HCT116 (cell line): ENCODE results near the gene TMEM129. TPM values are rescaled to one million over a fixed set of nuclear protein-coding genes. Genes with fewer than 3 reads are reported as not detected.

Experiments used
- ATAC-seq: fragments of 200-7000 bp; cut with Tn5 transposase; 2 replicates; pipeline ENCODE4 v1.9.1; 2020; ENCODE audit warnings: mild to moderate bottlenecking, moderate library complexity
- BruUV-seq: library from RNA; stranded (reverse); fragments of 400-500 nt; replicated peaks from 2 replicates; lab custom pipeline; 2021; lab: Mats Ljungman, UMichigan
- CTCF ChIA-PET: fragments of 300-600 bp; sonication (Branson Sonifier 250); formaldehyde crosslinking; loops from one replicate; lab custom pipeline; 2021; ENCODE audit warnings: antibody characterized with exemption; lab: Charles Lee
- POLR2A ChIA-PET: fragments of 300-600, 350-600 bp; sonication (Branson Sonifier 250); formaldehyde crosslinking; loops from one replicate; lab custom pipeline; 2021; ENCODE audit warnings: antibody characterized with exemption; lab: Charles Lee
- RAD21 ChIA-PET, 2 experiments: fragments of 300-600 bp; sonication (Branson Sonifier 250); formaldehyde crosslinking; loops; one replicate each; lab custom pipeline; 2023; ENCODE audit warnings: low total read pairs in 2 of 2; ENCODE audit not compliant: uncharacterized antibody in 2 of 2, unreplicated experiment in 2 of 2, low non-redundant PET in 1 of 2; lab: Charles Lee
- DNase-seq: peaks from one replicate; pipeline ENCODE4 v3.0.0-alpha.2; 2010; ENCODE audit warnings: low read depth, low spot score
- H2AFZ ChIP-seq: fragments of 200-600 bp; shearing (Covaris generic), sonication (generic); 2 replicates; pipeline ENCODE4 v1.6.1; 2017; ENCODE audit warnings: low read depth, mixed run types, mixed read lengths, antibody characterized with exemption, low read length; ENCODE audit not compliant: poor library complexity, severe bottlenecking
- H3K27ac ChIP-seq: 2 replicates; pipeline ENCODE4 v1.5.1; 2012; ENCODE audit warnings: low read depth, low read length
- H3K27me3 ChIP-seq: fragments of 200-600 bp; sonication (generic); 2 replicates; pipeline ENCODE4 v1.6.1; 2016; ENCODE audit warnings: mixed run types, low read length, mixed read lengths; ENCODE audit not compliant: insufficient read depth
- H3K36me3 ChIP-seq, 2 experiments: fragments of 200-500 bp in 1 of 2; fragments of 200-600 bp in 1 of 2; sonication (Bioruptor generic) in 1 of 2; sonication (generic) in 1 of 2; 2 replicates each; pipeline versions ENCODE4 v1.5.1 to v1.6.1; 2014 to 2016; ENCODE audit warnings: low read length in 2 of 2, inconsistent platforms in 1 of 2, mixed read lengths in 1 of 2, mixed run types in 1 of 2; ENCODE audit not compliant: insufficient read depth in 2 of 2, control insufficient read depth in 1 of 2
- H3K4me1 ChIP-seq, 2 experiments: fragments of 200-600 bp in 1 of 2; sonication (generic) in 1 of 2; 2 replicates each; pipeline versions ENCODE4 v1.5.1 to v1.6.1; 2012 to 2017; ENCODE audit warnings: low read length in 2 of 2, inconsistent platforms in 1 of 2, mild to moderate bottlenecking in 1 of 2, mixed read lengths in 1 of 2, mixed run types in 1 of 2, moderate library complexity in 1 of 2; ENCODE audit not compliant: insufficient read depth in 2 of 2, control insufficient read depth in 1 of 2
- H3K4me2 ChIP-seq: fragments of 200-600 bp; sonication (generic); 2 replicates; pipeline ENCODE4 v1.6.1; 2017; ENCODE audit warnings: mixed run types, low read length, mixed read lengths
- H3K4me3 ChIP-seq, 2 experiments: fragments of 200-600 bp in 1 of 2; sonication (generic) in 1 of 2; replicated peaks in 1 of 2; 2 replicates each; pipeline ENCODE4 v1.5.1; 2011 to 2016; ENCODE audit warnings: low read length in 2 of 2, control low read depth in 1 of 2, low read depth in 1 of 2, mild to moderate bottlenecking in 1 of 2, mixed read lengths in 1 of 2, mixed run types in 1 of 2
- H3K79me2 ChIP-seq: fragments of 200-600 bp; sonication (generic); 2 replicates; pipeline ENCODE4 v1.6.1; 2017; ENCODE audit warnings: mild to moderate bottlenecking, mixed run types, low read length, moderate library complexity, mixed read lengths; ENCODE audit not compliant: insufficient read depth
- H3K9ac ChIP-seq: fragments of 200-600 bp; sonication (generic); 2 replicates; pipeline ENCODE4 v1.6.1; 2016; ENCODE audit warnings: low read length, mixed read lengths
- H3K9me2 ChIP-seq: fragments of 200-600 bp; sonication (generic), shearing (Covaris generic); 2 replicates; pipeline ENCODE4 v1.6.1; 2017; ENCODE audit warnings: mixed run types, mild to moderate bottlenecking, moderate library complexity; ENCODE audit not compliant: insufficient read depth
- H3K9me3 ChIP-seq, 2 experiments: fragments of 200-500 bp in 1 of 2; fragments of 200-600 bp in 1 of 2; sonication (Bioruptor generic) in 1 of 2; sonication (generic) in 1 of 2; 2 replicates each; pipeline ENCODE4 v1.6.1; 2014 to 2017; ENCODE audit warnings: low read length in 2 of 2, mixed read lengths in 2 of 2, inconsistent platforms in 1 of 2, low read depth in 1 of 2, mild to moderate bottlenecking in 1 of 2, mixed run types in 1 of 2, moderate library complexity in 1 of 2; ENCODE audit not compliant: control insufficient read depth in 1 of 2, insufficient read depth in 1 of 2
- H4K20me1 ChIP-seq: fragments of 200-600 bp; sonication (generic), shearing (Covaris generic); 2 replicates; pipeline ENCODE4 v1.6.1; 2017; ENCODE audit warnings: mixed run types, mild to moderate bottlenecking, moderate library complexity; ENCODE audit not compliant: insufficient read depth
- CBX3 ChIP-seq: IDR thresholded peaks from 2 replicates; pipeline ENCODE4 v1.6.1; 2012; ENCODE audit warnings: low read depth
- ELF1 ChIP-seq: IDR thresholded peaks from 2 replicates; pipeline ENCODE4 v1.6.1; 2012; ENCODE audit warnings: low read depth, borderline replicate concordance
- EZH2 ChIP-seq: fragments of 200-600 bp; sonication (generic); IDR thresholded peaks from 2 replicates; pipeline ENCODE4 v1.6.1; 2017; ENCODE audit warnings: antibody characterized with exemption, mixed run types
- EZH2phosphoT487 ChIP-seq: fragments of 200-600 bp; IDR thresholded peaks from 2 replicates; pipeline ENCODE4 v1.6.1; 2018; ENCODE audit warnings: antibody characterized with exemption, borderline replicate concordance
- FOSL1 ChIP-seq: IDR thresholded peaks from 2 replicates; pipeline ENCODE4 v1.6.1; 2012; ENCODE audit warnings: low read depth
- POLR2A ChIP-seq: IDR thresholded peaks from 2 replicates; pipeline ENCODE4 v1.7.0; 2011; ENCODE audit warnings: borderline replicate concordance; ENCODE audit not compliant: insufficient read depth, insufficient read length; ENCODE audit errors: extremely low read depth
- RAD21 ChIP-seq: IDR thresholded peaks from 2 replicates; pipeline ENCODE4 v1.6.1; 2012; ENCODE audit warnings: low read depth, mild to moderate bottlenecking
- SP1 ChIP-seq: IDR thresholded peaks from 2 replicates; pipeline ENCODE4 v1.6.1; 2012; ENCODE audit warnings: low read depth
- TCF7L2 ChIP-seq: IDR thresholded peaks from 2 replicates; pipeline ENCODE4 v1.7.0; 2011; ENCODE audit warnings: borderline replicate concordance, inconsistent platforms; ENCODE audit not compliant: insufficient read depth, insufficient read length; ENCODE audit errors: extremely low read depth
- YY1 ChIP-seq: IDR thresholded peaks from 2 replicates; pipeline ENCODE4 v1.6.1; 2011; ENCODE audit warnings: low read length, low read depth, moderate library complexity, mild to moderate bottlenecking; ENCODE audit not compliant: insufficient replicate concordance; ENCODE audit errors: extremely low read depth
- intact Hi-C: fragments of 100-400 bp; cut with micrococcal nuclease; formaldehyde crosslinking; loops from 2 replicates; pipeline ENCODE4 v1.10.0; 2022
- total RNA-seq: library from RNA; stranded (reverse); gene quantifications from one replicate; pipeline ENCODE4 v1.2.1, GENCODE V29; 2021; ENCODE audit not compliant: unreplicated experiment
- TF ChIP-seq, protein P1 (sequence below): IDR thresholded peaks from 2 replicates; pipeline ENCODE4 v1.6.1; 2012; ENCODE audit warnings: low read depth
- TF ChIP-seq, protein P2 (sequence below): IDR thresholded peaks from 2 replicates; pipeline ENCODE4 v1.6.1; 2012

Gene TMEM129
- total RNA-seq, 1 experiment from 2014 or later: 29.4 TPM

DNA sequence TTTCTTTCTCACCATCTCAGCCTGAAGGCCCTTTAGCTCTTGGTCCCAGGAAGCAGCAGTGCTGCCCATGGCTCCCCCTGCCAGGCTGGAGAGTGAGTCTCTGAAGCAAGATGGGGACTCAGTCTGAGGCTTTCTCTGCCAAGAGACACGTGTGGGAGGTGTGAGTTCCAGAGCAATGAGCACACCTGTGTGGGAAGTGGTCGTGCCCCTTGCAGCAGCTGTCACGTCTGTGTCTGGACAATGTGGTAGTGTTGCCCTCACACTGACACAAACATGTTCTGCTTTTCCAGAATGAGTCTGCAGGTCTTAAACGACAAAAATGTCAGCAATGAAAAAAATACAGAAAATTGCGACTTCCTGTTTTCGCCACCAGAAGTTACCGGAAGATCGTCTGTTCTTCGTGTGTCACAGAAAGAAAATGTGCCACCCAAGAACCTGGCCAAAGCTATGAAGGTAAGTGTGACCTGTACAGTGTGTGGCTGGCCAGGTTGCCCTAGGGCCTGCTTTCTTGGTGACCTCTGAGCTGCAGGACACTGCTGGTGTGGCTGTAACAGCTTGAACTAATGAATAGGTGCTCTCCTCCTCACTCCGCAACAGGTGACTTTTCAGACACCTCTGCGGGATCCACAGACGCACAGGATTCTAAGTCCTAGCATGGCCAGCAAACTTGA, 2.1 kb upstream of the TMEM129 start:
- ATAC-seq: no peak
- no peak for DNase-seq
- Histone ChIP-seq H3K4me2 (peak overlapping the region; percentile 94), H2AFZ (no peak overlapping the region), H3K9me2 (no peaks in the 10 kb centered on the region), H3K79me2 (peaks cover 91% of the 10 kb centered on the region), H3K9me3 (no peaks in the 10 kb centered on the region), H3K4me3 (peak overlapping the region; percentile 94 to 96), H3K9ac (peak overlapping the region; percentile 98), H3K27ac (peak overlapping the region; percentile 87), H3K27me3 (no peaks in the 10 kb centered on the region), H3K36me3 (peaks cover 8 to 52% of the 10 kb centered on the region in 2 experiments; a peak in 2 of 4 replicates), H4K20me1 (no peaks in the 10 kb centered on the region; the same call in 1 of the 2 replicates), H3K4me1 (peaks cover 22 to 45% of the 10 kb centered on the region in 2 experiments)
- intact Hi-C loops: no loop called here
- ChIA-PET POLR2A (interaction anchor here (1.0 kb wide), 1 partner anchor 11 kb away, joined by 3 read pairs; the partner anchor contains the start of gene SLBP), CTCF (interaction anchor here (2.7 to 4.6 kb wide), 2 partner anchors 30 kb away, joined by 15 to 26 read pairs; no protein-coding TSS in a partner anchor), RAD21 (no interaction called here)
- TSS peak; percentile 32 for BruUV-seq
- TF ChIP-seq RAD21 (no peak), EZH2 (no peak), TCF7L2 (no peak), POLR2A (no peak), CBX3 (no peak), ELF1 (no peak), FOSL1 (no peak), SP1 (no peak), YY1 (no peak), EZH2phosphoT487 (no peak)
- TF ChIP-seq, protein P1, sequence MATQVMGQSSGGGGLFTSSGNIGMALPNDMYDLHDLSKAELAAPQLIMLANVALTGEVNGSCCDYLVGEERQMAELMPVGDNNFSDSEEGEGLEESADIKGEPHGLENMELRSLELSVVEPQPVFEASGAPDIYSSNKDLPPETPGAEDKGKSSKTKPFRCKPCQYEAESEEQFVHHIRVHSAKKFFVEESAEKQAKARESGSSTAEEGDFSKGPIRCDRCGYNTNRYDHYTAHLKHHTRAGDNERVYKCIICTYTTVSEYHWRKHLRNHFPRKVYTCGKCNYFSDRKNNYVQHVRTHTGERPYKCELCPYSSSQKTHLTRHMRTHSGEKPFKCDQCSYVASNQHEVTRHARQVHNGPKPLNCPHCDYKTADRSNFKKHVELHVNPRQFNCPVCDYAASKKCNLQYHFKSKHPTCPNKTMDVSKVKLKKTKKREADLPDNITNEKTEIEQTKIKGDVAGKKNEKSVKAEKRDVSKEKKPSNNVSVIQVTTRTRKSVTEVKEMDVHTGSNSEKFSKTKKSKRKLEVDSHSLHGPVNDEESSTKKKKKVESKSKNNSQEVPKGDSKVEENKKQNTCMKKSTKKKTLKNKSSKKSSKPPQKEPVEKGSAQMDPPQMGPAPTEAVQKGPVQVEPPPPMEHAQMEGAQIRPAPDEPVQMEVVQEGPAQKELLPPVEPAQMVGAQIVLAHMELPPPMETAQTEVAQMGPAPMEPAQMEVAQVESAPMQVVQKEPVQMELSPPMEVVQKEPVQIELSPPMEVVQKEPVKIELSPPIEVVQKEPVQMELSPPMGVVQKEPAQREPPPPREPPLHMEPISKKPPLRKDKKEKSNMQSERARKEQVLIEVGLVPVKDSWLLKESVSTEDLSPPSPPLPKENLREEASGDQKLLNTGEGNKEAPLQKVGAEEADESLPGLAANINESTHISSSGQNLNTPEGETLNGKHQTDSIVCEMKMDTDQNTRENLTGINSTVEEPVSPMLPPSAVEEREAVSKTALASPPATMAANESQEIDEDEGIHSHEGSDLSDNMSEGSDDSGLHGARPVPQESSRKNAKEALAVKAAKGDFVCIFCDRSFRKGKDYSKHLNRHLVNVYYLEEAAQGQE: no peak
- TF ChIP-seq, protein P2, sequence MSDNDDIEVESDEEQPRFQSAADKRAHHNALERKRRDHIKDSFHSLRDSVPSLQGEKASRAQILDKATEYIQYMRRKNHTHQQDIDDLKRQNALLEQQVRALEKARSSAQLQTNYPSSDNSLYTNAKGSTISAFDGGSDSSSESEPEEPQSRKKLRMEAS: no peak
